GM23338 (cell line): ENCODE results near the gene DNAJC5G. TPM values are rescaled to one million over a fixed set of nuclear protein-coding genes. Genes with fewer than 3 reads are reported as not detected.

Source experiments
- ATAC-seq: fragments of 200-7000 bp; cut with Tn5 transposase; 3 replicates; pipeline ENCODE4 v1.9.1; 2020
- DNase-seq: peaks from one replicate; pipeline ENCODE4 v3.0.0-alpha.2; 2015; ENCODE audit warnings: low spot score
- H2AFZ ChIP-seq: fragments of 200-600 bp; sonication (generic); 2 replicates; pipeline ENCODE4 v1.8.0; 2016; ENCODE audit warnings: antibody characterized with exemption, mild to moderate bottlenecking, moderate library complexity
- H3F3A ChIP-seq: fragments of 200-600 bp; sonication (generic); replicated peaks from 2 replicates; pipeline ENCODE4 v1.8.0; 2017; ENCODE audit warnings: antibody characterized with exemption, mixed run types, low read depth
- H3K27ac ChIP-seq: fragments of 200-600 bp; sonication (generic); 2 replicates; pipeline ENCODE4 v1.6.1; 2016; ENCODE audit warnings: low read depth
- H3K27me3 ChIP-seq: fragments of 200-600 bp; sonication (generic); 2 replicates; pipeline ENCODE4 v1.8.0; 2016; ENCODE audit warnings: mild to moderate bottlenecking, mixed run types, moderate library complexity; ENCODE audit not compliant: insufficient read depth
- H3K36me3 ChIP-seq: fragments of 200-600 bp; sonication (generic); 2 replicates; pipeline ENCODE4 v1.8.0; 2016; ENCODE audit warnings: mild to moderate bottlenecking; ENCODE audit not compliant: insufficient read depth
- H3K4me1 ChIP-seq: fragments of 200-600 bp; sonication (generic); 2 replicates; pipeline ENCODE4 v1.8.0; 2016; ENCODE audit warnings: mild to moderate bottlenecking, moderate library complexity; ENCODE audit not compliant: insufficient read depth
- H3K4me2 ChIP-seq: fragments of 200-600 bp; sonication (generic); 2 replicates; pipeline ENCODE4 v1.7.1; 2017; ENCODE audit warnings: mixed run types
- H3K4me3 ChIP-seq: fragments of 200-600 bp; sonication (generic); 2 replicates; pipeline ENCODE4 v1.6.1; 2016; ENCODE audit warnings: mixed run types
- H3K79me2 ChIP-seq: fragments of 200-600 bp; sonication (generic); replicated peaks from 2 replicates; pipeline ENCODE4 v1.8.0; 2017; ENCODE audit warnings: mild to moderate bottlenecking; ENCODE audit not compliant: insufficient read depth
- H3K9me2 ChIP-seq: fragments of 200-600 bp; sonication (generic); 2 replicates; pipeline ENCODE4 v1.8.0; 2017; ENCODE audit not compliant: insufficient read depth
- H4K20me1 ChIP-seq: fragments of 200-600 bp; sonication (generic); replicated peaks from 2 replicates; pipeline ENCODE4 v1.8.0; 2017; ENCODE audit warnings: mild to moderate bottlenecking; ENCODE audit not compliant: insufficient read depth
- H3K27ac Mint-ChIP-seq: 2 replicates; pipeline ENCODE4 v1.8.0; 2020; ENCODE audit warnings: inconsistent platforms, mild to moderate bottlenecking, moderate library complexity, mixed read lengths
- H3K27me3 Mint-ChIP-seq: 3 replicates; pipeline ENCODE4 v1.8.0; 2022; ENCODE audit warnings: low read depth, mild to moderate bottlenecking, moderate library complexity, mixed read lengths, inconsistent platforms; ENCODE audit not compliant: insufficient read depth, poor library complexity
- H3K36me3 Mint-ChIP-seq: 3 replicates; pipeline ENCODE4 v1.8.0; 2021; ENCODE audit warnings: low read depth, mild to moderate bottlenecking, inconsistent platforms, moderate library complexity, mixed read lengths
- H3K4me1 Mint-ChIP-seq: 3 replicates; pipeline ENCODE4 v1.8.0; 2020; ENCODE audit warnings: mild to moderate bottlenecking, inconsistent platforms, mixed read lengths
- H3K4me3 Mint-ChIP-seq: 3 replicates; pipeline ENCODE4 v1.8.0; 2021; ENCODE audit warnings: moderate library complexity, mild to moderate bottlenecking, inconsistent platforms, mixed read lengths
- H3K9me3 Mint-ChIP-seq: 3 replicates; pipeline ENCODE4 v1.8.0; 2020; ENCODE audit warnings: moderate library complexity, mild to moderate bottlenecking, inconsistent platforms, mixed read lengths
- CREB1 ChIP-seq: fragments of 250-450 bp; sonication (Bioruptor Pico); IDR thresholded peaks from 2 replicates; pipeline ENCODE4 v1.5.0; 2020; ENCODE audit warnings: low read depth, mild to moderate bottlenecking, moderate library complexity
- CTCF ChIP-seq, 2 experiments: fragments of 200-600 bp in 1 of 2; sonication (generic) in 1 of 2; conservative IDR thresholded peaks; 2 replicates each; pipeline versions ENCODE4 v1.5.1 to v1.6.1; 2016 to 2017; ENCODE audit warnings: antibody characterized with exemption in 2 of 2, low read depth in 2 of 2, mild to moderate bottlenecking in 2 of 2, moderate library complexity in 1 of 2
- EZH2 ChIP-seq: fragments of 200-600 bp; sonication (generic); IDR thresholded peaks from one replicate; pipeline ENCODE4 v1.8.0; 2017; ENCODE audit warnings: antibody characterized with exemption, mild to moderate bottlenecking, low read depth; ENCODE audit not compliant: unreplicated experiment
- JUNB ChIP-seq: IDR thresholded peaks from one replicate; pipeline ENCODE4 v1.6.1; 2016; ENCODE audit warnings: antibody characterized with exemption; ENCODE audit not compliant: unreplicated experiment
- NANOG ChIP-seq: IDR thresholded peaks from 2 replicates; pipeline ENCODE4 v1.6.1; 2016; ENCODE audit warnings: antibody characterized with exemption, borderline replicate concordance
- POLR2AphosphoS5 ChIP-seq: IDR thresholded peaks from 2 replicates; pipeline ENCODE4 v1.6.1; 2016; ENCODE audit warnings: antibody characterized with exemption, low read depth
- ZNF114 ChIP-seq: fragments of 250-450 bp; sonication (Bioruptor Pico); IDR thresholded peaks from 2 replicates; pipeline ENCODE4 v1.5.0; 2020; ENCODE audit warnings: mild to moderate bottlenecking, moderate library complexity
- polyA plus RNA-seq: library from polyadenylated mRNA; unstranded; fragments of >200 nt; fragmentation: Nextera tagmentation; extraction: Ambion mirVana; gene quantifications from 2 replicates; pipeline ENCODE4 v1.2.1, GENCODE V29; 2016
- total RNA-seq: library from RNA; depleted of rRNA; stranded (reverse); fragments of >200 nt; shearing (Covaris generic); gene quantifications from 2 replicates; pipeline ENCODE4 v1.2.3, GENCODE V29; 2014
- TF ChIP-seq, protein P1 (sequence below): fragments of 250-450 bp; sonication (Bioruptor Pico); IDR thresholded peaks from 2 replicates; pipeline ENCODE4 v1.5.0; 2020; ENCODE audit warnings: mild to moderate bottlenecking, moderate library complexity

Gene DNAJC5G
- total and polyA plus RNA-seq, 2 experiments from 2014 or later, result 0.59 TPM; not detected in 1

DNA sequence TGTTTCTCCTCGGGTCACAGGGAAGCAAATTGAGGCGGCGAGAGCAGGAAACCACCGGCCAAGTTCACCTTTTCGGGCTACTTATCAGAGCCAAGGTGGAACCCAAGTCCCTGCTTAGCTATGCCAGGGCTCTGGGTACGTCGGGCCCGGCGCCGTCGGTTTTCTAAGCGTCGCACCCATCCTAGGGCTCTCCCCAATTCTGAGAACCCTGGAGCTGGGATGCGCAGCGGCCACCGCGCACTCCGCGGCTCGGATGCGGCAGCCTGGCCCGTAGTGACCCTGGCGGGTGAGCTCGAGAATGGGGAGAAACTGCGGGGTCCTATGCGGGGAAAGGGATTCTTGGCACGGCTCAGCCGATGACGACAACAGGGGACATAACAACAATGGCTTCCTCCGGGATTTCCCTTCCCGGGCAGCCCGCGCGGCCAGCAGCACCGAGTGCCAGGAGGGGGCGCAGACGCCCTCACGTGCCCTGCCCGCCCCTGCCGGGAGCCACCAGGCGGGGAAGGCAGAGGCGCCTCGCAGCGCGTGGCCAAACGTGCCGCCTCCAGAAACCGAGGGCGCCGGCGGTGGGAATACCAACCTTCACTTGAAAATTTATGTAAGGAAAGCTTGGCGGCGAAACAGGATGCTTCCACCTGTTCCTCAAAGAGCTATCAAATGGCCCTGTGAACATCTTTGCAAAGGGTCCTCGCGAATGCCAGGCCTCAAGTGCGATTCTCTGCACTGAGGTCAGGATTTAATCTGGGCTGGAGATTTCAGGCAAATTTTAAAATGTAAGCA lies 10.3 kb upstream of the DNAJC5G start:
- Histone ChIP-seq H3F3A (0 out of 2 replicates have a peak, but pooled peaks cover 9% of the 10 kb centered on the region), H3K27ac (no peak overlapping the region), H3K79me2 (no peaks in the 10 kb centered on the region), H2AFZ (peak overlapping the region; percentile 99), H3K4me2 (peak overlapping the region; percentile 98), H3K4me1 (peaks cover 17% of the 10 kb centered on the region), H3K36me3 (no peaks in the 10 kb centered on the region), H3K27me3 (peaks cover 79% of the 10 kb centered on the region), H4K20me1 (no peaks in the 10 kb centered on the region), H3K4me3 (peak overlapping the region; percentile 82), H3K9me2 (no peaks in the 10 kb centered on the region)
- Mint-ChIP-seq H3K36me3 (no peaks in the 10 kb centered on the region; the same call in 2 of the 3 replicates), H3K4me3 (peak overlapping the region; percentile 79), H3K27me3 (peaks cover 41% of the 10 kb centered on the region), H3K27ac (no peak overlapping the region), H3K9me3 (no peaks in the 10 kb centered on the region), H3K4me1 (peaks cover 23% of the 10 kb centered on the region)
- TF ChIP-seq NANOG, result no peak
- TF ChIP-seq, protein P1, sequence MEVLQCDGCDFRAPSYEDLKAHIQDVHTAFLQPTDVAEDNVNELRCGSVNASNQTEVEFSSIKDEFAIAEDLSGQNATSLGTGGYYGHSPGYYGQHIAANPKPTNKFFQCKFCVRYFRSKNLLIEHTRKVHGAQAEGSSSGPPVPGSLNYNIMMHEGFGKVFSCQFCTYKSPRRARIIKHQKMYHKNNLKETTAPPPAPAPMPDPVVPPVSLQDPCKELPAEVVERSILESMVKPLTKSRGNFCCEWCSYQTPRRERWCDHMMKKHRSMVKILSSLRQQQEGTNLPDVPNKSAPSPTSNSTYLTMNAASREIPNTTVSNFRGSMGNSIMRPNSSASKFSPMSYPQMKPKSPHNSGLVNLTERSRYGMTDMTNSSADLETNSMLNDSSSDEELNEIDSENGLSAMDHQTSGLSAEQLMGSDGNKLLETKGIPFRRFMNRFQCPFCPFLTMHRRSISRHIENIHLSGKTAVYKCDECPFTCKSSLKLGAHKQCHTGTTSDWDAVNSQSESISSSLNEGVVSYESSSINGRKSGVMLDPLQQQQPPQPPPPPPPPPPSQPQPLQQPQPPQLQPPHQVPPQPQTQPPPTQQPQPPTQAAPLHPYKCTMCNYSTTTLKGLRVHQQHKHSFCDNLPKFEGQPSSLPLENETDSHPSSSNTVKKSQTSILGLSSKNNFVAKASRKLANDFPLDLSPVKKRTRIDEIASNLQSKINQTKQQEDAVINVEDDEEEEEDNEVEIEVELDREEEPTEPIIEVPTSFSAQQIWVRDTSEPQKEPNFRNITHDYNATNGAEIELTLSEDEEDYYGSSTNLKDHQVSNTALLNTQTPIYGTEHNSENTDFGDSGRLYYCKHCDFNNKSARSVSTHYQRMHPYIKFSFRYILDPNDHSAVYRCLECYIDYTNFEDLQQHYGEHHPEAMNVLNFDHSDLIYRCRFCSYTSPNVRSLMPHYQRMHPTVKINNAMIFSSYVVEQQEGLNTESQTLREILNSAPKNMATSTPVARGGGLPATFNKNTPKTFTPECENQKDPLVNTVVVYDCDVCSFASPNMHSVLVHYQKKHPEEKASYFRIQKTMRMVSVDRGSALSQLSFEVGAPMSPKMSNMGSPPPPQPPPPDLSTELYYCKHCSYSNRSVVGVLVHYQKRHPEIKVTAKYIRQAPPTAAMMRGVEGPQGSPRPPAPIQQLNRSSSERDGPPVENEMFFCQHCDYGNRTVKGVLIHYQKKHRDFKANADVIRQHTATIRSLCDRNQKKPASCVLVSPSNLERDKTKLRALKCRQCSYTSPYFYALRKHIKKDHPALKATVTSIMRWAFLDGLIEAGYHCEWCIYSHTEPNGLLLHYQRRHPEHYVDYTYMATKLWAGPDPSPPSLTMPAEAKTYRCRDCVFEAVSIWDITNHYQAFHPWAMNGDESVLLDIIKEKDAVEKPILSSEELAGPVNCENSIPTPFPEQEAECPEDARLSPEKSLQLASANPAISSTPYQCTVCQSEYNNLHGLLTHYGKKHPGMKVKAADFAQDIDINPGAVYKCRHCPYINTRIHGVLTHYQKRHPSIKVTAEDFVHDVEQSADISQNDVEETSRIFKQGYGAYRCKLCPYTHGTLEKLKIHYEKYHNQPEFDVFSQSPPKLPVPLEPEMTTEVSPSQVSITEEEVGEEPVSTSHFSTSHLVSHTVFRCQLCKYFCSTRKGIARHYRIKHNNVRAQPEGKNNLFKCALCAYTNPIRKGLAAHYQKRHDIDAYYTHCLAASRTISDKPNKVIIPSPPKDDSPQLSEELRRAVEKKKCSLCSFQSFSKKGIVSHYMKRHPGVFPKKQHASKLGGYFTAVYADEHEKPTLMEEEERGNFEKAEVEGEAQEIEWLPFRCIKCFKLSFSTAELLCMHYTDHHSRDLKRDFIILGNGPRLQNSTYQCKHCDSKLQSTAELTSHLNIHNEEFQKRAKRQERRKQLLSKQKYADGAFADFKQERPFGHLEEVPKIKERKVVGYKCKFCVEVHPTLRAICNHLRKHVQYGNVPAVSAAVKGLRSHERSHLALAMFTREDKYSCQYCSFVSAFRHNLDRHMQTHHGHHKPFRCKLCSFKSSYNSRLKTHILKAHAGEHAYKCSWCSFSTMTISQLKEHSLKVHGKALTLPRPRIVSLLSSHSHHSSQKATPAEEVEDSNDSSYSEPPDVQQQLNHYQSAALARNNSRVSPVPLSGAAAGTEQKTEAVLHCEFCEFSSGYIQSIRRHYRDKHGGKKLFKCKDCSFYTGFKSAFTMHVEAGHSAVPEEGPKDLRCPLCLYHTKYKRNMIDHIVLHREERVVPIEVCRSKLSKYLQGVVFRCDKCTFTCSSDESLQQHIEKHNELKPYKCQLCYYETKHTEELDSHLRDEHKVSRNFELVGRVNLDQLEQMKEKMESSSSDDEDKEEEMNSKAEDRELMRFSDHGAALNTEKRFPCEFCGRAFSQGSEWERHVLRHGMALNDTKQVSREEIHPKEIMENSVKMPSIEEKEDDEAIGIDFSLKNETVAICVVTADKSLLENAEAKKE, result no peak
- TF ChIP-seq CREB1 (CRISPR knock-in tag), result peak; percentile 55
- TF ChIP-seq POLR2AphosphoS5, result no peak
- peak; percentile 75 for TF ChIP-seq EZH2
- TF ChIP-seq JUNB, result no peak
- no peak for TF ChIP-seq ZNF114 (CRISPR knock-in tag)
- peak; percentile 69 to 83 for TF ChIP-seq CTCF (conservative IDR thresholded peaks at IDR 0.05; ENCODE audit: low read depth in 2 of 2)
- peak; percentile 60 for ATAC-seq
- peak; percentile 94 for DNase-seq
